ENCODE measurements around the gene ETS1.

The ETS1 gene

DNA sequence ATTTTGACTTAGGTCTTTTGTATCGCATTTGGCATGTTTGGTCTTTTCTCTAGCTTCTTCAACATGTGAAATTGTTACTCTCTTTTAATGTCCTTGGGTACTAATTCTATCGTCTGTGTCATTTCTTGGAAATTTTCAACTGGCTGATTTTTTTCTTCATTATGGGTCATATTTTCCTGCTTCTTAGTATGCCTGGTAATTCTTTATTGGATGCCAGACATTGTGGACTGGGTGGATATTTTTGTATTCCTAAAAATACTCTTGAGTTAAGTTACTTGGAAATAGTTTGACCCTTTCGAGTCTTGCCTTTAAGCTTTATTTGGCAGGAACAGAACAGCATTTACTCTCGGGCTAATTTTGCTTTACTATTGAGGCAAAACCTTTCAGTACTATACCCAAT lies 140.1 kb downstream of the ETS1 start:
- no peak for TF ChIP-seq POLR2AphosphoS5 (IDR thresholded peaks at IDR 0.05; ENCODE audit: low read depth, low read length)

DNA sequence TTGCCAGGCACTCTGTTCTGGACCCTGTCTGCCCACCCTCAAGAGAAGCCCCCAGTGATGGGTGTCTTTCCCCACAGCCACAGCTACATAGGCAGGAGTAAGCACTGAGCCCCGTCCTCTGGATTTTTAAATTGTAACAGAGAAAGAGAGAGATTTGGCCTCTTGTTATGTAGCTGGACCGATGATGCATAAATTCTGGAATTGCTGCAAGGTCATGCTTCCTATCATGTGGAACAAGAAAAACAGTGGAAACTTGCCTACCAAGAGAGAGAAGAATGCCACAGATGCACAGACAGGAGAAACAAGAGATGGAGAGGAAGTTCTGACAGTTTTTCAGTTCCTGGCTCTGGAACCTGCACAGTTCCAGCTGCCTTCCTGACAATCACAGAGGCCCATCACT lies 150.2 kb downstream of the ETS1 start:
- TF ChIP-seq, protein P1, sequence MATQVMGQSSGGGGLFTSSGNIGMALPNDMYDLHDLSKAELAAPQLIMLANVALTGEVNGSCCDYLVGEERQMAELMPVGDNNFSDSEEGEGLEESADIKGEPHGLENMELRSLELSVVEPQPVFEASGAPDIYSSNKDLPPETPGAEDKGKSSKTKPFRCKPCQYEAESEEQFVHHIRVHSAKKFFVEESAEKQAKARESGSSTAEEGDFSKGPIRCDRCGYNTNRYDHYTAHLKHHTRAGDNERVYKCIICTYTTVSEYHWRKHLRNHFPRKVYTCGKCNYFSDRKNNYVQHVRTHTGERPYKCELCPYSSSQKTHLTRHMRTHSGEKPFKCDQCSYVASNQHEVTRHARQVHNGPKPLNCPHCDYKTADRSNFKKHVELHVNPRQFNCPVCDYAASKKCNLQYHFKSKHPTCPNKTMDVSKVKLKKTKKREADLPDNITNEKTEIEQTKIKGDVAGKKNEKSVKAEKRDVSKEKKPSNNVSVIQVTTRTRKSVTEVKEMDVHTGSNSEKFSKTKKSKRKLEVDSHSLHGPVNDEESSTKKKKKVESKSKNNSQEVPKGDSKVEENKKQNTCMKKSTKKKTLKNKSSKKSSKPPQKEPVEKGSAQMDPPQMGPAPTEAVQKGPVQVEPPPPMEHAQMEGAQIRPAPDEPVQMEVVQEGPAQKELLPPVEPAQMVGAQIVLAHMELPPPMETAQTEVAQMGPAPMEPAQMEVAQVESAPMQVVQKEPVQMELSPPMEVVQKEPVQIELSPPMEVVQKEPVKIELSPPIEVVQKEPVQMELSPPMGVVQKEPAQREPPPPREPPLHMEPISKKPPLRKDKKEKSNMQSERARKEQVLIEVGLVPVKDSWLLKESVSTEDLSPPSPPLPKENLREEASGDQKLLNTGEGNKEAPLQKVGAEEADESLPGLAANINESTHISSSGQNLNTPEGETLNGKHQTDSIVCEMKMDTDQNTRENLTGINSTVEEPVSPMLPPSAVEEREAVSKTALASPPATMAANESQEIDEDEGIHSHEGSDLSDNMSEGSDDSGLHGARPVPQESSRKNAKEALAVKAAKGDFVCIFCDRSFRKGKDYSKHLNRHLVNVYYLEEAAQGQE (IDR thresholded peaks at IDR 0.05; ENCODE audit: insufficient read depth in 1 of 2, low read depth in 2 of 2, low read length in 2 of 2), result no peak

DNA sequence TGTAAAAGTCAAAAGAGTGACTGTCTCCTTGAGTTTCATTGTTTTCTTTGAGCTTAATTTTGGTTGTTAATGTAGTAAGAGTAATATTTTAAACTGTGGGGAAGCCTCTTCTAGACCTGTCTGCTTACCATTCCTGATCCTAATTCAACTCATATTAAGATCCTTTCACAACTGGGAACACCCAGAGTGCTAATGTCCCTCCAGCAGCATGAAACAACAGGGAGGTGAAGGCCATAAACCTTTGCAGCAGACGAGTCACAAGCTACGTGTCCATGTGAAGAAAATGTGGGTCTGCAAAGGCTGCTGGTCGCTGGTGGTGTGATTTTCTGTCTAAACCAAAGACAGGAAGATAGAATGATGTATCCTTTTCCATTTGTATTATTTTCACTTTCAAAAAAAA lies 152.5 kb downstream of the ETS1 start:
- no peak for TF ChIP-seq SIN3A (IDR thresholded peaks at IDR 0.05; ENCODE audit: borderline replicate concordance, insufficient read depth, low read length)
- no peak for TF ChIP-seq TAF1 (IDR thresholded peaks at IDR 0.05; ENCODE audit: borderline replicate concordance, insufficient read depth, low read length)
- TF ChIP-seq POLR2AphosphoS5 (IDR thresholded peaks at IDR 0.05; ENCODE audit: low read depth, low read length), result no peak
- TF ChIP-seq, protein P1 (IDR thresholded peaks at IDR 0.05; ENCODE audit: insufficient read depth in 1 of 2, low read depth in 2 of 2, low read length in 2 of 2), result no peak

DNA sequence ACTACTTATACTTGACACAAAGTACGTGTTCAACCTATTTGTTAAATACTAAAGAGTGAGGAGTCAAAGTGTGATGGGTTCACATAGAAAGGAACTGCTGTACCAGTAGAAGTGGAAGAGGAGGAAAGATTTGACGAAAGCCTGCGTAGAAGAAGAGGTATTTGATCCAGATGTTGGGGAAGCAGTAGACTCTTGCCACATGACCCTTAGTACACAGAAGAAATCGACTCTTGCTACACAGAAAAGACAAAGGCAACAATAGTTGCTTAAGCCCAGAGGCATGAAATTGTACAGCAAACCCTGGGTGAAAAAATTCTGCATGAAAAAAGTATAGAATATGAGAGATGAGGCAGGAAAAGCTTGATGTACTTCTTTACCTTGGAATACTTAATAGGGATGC lies 152.9 kb downstream of the ETS1 start:
- TF ChIP-seq, protein P1 (IDR thresholded peaks at IDR 0.05; ENCODE audit: insufficient read depth in 1 of 2, low read depth in 2 of 2, low read length in 2 of 2), result no peak
- no peak for TF ChIP-seq SIN3A (IDR thresholded peaks at IDR 0.05; ENCODE audit: borderline replicate concordance, insufficient read depth, low read length)
- no peak for TF ChIP-seq POLR2AphosphoS5 (IDR thresholded peaks at IDR 0.05; ENCODE audit: low read depth, low read length)
- TF ChIP-seq FOXP2 (optimal IDR thresholded peaks at IDR 0.05; ENCODE audit: borderline replicate concordance, extremely low read depth, extremely low read length, insufficient read depth), result no peak
- no peak for TF ChIP-seq TAF1 (IDR thresholded peaks at IDR 0.05; ENCODE audit: borderline replicate concordance, insufficient read depth, low read length)

DNA sequence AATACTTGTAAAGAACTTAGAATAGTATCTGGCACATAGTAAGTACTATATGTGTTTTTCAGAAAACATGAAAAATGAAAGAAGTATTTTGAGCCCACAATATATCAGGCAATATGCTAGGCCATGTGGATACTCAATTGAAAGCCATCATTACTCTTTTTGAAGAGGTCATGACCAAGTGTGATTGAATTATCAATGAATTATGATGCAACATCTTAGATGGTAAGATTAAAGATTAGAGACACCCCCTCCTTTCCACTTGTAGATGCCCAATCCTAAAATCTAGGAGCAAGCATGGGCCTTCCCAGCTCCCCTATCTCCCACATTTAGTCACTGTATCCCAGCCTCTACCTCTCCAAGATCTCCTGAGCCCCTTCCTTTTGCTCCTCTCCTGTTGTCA lies 154.4 kb downstream of the ETS1 start:
- TF ChIP-seq SIN3A (IDR thresholded peaks at IDR 0.05; ENCODE audit: borderline replicate concordance, insufficient read depth, low read length), result no peak
- TF ChIP-seq TAF1 (IDR thresholded peaks at IDR 0.05; ENCODE audit: borderline replicate concordance, insufficient read depth, low read length), result no peak

DNA sequence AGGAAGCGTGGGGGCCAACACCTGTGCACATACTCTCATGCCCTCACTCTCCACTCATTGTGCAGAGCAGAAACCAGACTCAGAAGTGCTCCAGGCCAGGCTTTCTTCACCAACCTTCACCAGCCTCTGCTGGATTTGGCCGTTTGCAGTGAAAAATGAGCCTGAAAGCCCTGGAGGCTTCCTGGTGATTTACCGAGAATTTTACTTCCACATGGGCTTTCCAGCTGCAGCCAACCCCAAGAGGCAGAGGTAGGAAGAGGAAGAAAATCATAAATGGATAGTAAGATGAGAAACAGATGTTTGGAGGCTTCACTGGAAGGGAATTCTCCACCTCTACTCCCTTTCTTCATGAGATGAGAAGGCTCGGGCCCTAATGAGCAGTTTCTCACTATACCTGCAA lies 155.4 kb downstream of the ETS1 start:
- TF ChIP-seq TAF1 (IDR thresholded peaks at IDR 0.05; ENCODE audit: borderline replicate concordance, insufficient read depth, low read length), result no peak
- TF ChIP-seq SIN3A (IDR thresholded peaks at IDR 0.05; ENCODE audit: borderline replicate concordance, insufficient read depth, low read length), result no peak
- TF ChIP-seq POLR2AphosphoS5 (IDR thresholded peaks at IDR 0.05; ENCODE audit: low read depth, low read length), result no peak; the same call in 1 of the 2 replicates
- TF ChIP-seq, protein P1 (IDR thresholded peaks at IDR 0.05; ENCODE audit: insufficient read depth in 1 of 2, low read depth in 2 of 2, low read length in 2 of 2), result no peak; a peak in 1 of 4 replicates
- TF ChIP-seq FOXP2 (optimal IDR thresholded peaks at IDR 0.05; ENCODE audit: borderline replicate concordance, extremely low read depth, extremely low read length, insufficient read depth), result no peak
